GM21786 (cell line): Measurements from ENCODE around the gene JAKMIP2.

Source experiments
- ATAC-seq: cut with Tn5 transposase; IDR thresholded peaks from one replicate; pipeline ENCODE4 v1.9.1; 2021; ENCODE audit not compliant: unreplicated experiment

Gene JAKMIP2

DNA sequence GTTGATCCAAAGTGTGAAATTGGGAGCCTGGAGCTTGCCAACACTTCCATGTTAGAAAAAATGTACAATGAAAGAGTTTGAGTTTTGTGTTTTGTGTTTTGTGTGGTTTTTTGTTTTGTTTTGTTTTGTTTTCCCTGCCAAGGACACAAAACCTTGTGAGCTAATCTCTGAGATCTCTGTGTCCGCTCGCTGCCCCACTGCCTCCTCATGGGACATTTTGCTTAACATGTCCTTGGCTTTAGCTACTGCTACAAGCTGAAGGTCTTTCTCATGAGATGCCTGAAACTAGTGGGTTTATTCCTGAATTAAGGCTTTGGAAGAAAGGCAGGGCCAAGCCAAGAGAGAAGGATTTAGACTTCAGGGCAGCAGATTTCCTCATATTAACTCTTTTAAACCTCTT is 7.3 kb upstream of the JAKMIP2 start:
- no peak for ATAC-seq

DNA sequence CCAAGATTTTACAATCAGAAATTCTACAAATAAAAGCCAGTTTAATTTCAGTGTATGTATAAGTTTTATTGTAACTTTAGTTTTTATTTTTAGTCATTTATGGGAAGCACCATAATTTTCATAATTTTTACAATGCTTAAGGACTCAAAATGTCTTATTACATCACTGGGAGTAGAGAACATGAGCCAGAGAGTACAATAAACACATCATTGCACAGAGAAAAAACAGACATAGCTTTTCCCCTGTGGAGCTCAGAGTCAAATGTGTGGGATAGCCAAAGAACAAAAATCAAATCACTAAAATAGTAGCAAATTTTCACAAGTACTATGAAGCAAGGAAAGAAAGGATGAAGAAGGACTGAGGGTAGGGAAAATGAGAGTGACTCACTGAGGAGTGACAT is 5.5 kb upstream of the JAKMIP2 start:
- ATAC-seq = no peak

DNA sequence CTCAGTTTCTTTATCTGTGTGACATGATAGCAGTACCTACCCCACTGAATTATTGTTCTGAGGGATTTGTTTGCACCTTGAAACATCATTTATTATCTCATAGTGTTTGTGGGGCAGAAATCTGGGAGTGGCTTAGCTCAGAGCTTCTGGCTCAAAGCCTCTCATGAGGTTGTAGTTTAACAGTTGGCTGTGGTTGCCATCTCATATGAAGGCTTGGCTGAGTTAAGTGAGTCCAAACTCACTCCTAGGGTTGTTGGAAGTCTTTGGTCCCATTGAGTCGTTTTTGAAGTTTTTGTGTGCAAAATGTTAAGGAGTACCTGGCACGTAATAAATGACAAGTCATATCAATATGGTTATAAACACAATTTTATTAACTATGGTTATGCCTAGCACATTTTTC is 3.6 kb upstream of the JAKMIP2 start:
- no peak for ATAC-seq

DNA sequence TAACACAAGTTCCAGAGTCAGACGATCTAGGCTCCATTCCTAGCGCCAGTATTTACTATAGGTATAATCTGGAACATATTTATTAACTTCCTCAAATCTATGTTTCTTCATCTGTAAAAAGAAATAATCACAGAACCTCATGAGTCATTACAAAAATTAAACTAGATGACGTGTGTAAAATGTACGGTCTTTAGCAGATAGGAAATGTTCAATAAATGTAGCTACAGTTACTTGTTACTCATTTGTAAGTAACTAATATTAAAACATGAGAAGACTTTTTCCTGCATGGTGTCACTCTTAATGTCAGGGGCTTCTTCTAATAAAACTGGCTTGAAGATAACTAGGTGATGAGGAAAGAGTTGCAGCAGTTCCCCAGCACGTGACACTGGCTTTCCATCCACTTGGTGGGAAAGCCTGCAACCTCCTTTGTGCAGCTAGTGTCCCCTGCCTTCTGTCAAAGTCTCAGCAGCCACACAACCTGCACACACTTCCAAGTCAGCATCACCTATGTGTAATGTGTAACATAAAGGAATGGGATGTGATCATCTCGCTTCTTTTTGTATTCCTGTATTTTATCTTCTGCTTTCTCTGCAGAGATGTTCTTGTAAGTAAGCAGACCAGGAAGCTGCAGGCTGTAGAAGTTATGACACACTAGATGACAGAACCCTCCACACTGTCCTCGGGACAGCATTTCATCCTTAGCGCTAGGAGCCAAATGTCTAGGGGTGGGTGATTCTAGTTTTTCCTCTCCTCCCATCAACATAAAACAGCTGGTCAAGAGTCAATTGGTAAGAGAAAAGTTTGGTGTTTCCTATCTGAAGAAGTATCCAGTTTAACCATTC is 1.8 kb upstream of the JAKMIP2 start:
- ATAC-seq = no peak

DNA sequence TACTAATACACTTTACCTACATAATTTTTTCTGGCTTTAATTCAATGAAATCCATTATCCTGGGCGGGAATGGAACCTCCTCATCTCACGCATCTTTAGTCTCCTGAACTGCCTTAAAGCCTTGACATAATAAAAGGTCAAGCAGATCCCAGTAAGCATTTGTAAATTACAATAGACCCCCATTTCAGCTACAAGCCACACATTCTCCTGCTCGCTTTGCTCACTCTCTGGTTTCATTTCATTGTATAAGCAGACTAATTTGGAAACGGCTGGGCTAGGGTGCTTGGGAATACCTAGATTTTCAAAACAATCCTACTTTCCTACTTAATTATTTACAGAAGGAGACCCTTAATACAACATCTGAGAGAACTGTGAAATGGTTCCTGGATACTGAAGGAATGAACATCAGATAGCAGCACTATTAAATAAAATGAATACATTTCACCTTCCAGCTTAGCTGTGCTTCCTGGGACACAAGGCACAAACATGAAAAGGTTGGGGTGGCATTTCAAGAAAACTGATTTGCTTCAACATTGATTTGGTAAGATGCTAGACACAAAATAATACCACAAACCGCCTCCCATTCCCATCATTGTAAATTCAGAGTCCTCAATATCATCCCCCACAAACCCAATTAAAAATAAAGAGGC is 1.5 kb downstream of the JAKMIP2 start:
- no peak for ATAC-seq

DNA sequence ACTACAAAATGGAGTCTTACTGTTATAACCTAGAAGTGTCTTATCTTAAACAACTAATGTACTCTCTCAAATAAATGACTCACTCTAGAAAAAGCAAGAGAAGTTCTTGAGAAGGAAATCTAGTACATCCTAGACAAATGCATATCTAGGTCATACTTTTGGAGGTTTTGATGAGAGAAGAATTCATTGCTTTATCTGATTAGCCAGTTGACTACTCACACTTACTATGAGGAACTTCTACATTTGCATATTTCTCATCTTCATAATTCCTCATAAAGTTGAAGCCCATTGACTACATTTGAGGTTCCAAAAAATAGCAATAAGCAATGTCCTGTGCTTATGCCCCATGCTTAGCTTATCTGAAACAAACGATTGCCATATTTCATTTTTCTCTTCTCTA is 2.8 kb downstream of the JAKMIP2 start:
- ATAC-seq = no peak

DNA sequence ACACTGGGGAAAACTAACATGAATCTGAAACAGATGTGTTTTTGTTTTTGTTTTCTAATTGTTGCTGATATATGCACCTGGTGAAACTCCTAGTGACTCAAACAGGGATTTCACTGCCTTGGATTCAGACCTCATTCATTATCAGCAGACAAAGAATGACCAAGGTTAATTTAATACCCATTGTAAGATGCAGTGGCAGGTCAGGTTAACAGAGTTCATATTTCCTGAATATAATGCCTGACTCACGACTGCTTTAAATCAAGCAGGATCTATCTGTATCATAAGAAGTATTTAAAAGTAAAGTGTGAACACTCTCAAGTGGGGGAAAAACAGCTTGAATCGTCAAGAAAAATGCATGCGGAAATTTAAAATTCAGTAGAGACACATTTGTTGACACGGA is 5.5 kb downstream of the JAKMIP2 start:
- no peak for ATAC-seq

DNA sequence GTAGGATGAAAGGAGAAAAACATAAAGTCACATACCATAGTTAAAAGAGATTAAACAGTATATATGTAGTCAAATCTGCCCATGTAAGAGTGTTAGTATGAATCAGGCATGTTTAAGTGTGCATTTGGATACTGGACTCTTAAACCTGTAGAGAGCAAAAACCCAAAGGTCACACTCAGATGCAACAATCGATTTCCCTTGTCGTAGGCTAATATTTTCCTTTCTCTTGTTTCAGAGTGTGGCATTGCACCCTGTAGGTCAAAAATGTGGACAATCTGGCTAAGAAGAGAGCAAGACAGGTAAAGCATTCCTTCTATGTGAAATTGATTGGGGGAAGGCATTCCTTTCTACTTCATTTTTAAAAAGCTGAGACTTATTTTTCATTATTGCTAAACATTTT is 8.9 kb downstream of the JAKMIP2 start:
- ATAC-seq = no peak

DNA sequence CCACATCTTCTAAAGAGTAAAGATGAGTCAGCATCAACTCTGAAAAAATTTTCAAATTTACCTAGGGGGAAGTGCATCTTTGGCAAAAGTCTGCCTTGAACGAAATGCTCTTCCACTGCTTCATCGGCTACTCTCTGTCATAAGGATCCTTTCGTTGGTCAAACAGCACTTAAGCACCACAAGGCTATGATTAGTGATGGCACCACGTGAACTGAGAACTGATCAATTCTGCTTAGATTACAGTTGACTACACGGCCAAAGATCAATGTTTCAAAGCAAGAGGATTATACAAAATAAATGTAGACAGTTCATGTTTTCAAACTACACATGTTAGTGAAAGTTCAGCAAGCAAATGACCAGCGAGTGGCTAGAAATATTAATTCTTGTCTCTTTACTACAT is 9.4 kb downstream of the JAKMIP2 start:
- no peak for ATAC-seq

DNA sequence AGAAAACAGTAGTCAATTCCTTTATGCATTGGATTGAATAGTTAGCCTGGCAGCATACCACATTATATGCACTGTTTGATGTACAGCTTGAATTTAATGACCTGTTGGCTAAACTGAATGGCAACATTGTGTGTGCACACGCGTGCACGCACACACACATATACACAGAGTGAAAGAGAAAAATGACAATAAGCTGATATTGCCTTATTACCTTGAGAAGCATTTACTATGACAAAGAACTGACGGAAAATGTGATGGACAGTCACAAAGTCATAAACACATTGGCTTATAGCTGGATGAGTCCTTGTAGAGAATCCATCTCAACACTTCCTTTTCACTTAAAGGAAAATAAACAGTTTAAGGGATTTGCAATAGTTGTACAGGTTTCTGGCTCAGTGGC is 15.5 kb downstream of the JAKMIP2 start:
- no peak for ATAC-seq

DNA sequence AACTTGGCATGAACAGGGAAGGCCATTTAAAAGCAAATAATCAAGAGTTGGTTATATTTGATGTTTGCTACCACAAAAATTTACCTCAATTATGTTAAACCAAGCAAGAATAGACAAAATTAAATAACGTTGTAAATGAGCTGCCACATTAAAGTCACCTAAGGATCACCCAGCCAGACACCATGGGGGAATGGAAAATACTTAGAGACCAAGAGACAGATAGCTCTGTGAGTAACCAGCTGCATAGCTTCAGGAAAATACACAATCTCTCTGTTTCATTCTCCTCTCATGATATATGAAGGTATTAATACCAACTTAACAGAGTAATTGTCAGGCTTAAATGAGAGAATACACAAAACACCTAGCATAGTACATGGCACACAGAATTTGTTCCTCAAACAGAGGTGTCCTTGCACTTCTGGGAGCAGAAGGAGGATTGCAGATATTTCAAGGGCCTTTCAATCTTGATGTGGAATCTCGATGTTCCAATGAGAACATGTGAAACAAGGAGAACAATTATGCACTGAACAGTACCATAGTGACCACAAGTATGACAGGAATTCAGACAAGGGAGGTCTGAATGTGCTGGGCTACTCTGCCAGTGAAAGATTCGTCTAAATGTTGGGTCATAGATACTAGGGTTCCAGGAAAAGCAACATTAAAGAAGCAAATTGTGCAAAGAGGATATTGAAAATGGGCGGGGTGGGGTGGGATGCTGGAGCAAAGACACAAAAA is 18.6 kb downstream of the JAKMIP2 start:
- no peak for ATAC-seq

DNA sequence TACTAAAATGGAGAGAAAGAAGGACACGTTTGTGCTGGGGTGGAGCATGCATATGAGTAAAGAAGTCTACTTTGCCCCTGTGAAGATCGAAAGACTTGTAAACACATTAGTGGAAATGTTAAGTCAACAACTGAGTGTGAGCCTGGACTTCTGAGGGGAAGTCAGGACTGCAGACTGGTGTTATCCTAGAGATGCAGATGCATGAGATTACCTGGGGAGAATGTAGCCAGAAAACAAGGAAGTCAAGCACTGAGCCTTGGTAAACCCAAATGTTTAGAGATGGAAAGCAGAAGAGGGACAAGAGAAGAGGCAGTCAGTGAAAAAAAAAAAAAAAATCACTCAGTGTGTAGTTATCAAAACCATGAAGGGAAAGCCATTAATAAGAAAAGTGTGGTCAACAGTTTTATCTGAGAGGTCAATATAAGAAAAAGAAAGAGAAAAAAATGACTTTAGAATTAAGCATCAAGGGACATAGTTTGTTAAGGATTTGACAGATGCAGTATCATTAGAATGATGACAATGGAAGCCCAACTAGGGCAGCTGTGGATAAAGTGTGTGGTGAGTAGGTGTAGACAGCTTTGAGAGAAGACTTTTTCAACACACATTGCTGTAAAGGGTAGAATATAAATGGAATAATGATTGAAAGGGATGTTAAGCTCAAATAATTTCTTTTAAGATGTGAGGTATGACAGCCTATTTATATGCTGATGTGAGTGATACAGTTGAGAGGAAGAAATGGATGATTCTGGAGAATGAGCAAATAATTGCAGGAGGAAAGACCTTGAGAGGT is 22.2 kb downstream of the JAKMIP2 start:
- no peak for ATAC-seq

DNA sequence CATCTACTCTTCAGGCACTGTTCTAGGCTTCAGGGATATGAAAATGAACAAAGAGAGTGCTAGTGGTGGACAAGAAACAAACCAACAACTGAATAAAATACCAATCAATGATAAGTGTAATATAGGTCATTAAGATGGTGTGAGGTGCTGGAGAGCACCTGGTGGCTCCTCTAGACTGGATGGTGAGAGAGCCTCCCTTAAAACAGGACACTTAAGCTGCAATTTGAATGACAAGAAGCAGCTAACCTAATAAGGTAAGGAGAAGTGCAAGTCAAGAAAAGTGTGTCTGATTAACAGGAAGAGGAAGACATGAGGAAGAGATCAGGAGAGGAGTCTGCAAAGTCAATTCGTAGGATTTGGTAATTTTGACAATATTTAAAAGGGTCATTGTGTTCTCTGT is 23.1 kb downstream of the JAKMIP2 start:
- no peak for ATAC-seq

DNA sequence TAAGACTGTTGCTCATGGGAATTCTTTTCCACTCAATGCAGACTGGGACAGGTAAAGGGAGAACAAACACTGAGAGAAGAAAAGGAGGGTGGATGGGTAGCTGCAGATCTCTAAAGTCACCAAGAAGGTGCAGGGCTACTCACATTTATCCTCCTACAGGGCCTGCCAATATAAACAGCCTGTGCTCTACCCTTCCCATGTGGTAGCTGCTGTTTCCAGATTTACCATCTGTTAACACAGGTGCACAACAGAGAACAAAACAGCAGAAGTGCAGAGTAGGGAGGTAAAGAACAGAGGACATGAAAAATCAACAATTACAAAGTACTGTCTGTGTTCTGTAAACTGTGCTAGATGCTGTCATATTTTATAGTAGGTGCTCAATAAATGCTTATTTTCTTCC is 26.0 kb downstream of the JAKMIP2 start:
- no peak for ATAC-seq

DNA sequence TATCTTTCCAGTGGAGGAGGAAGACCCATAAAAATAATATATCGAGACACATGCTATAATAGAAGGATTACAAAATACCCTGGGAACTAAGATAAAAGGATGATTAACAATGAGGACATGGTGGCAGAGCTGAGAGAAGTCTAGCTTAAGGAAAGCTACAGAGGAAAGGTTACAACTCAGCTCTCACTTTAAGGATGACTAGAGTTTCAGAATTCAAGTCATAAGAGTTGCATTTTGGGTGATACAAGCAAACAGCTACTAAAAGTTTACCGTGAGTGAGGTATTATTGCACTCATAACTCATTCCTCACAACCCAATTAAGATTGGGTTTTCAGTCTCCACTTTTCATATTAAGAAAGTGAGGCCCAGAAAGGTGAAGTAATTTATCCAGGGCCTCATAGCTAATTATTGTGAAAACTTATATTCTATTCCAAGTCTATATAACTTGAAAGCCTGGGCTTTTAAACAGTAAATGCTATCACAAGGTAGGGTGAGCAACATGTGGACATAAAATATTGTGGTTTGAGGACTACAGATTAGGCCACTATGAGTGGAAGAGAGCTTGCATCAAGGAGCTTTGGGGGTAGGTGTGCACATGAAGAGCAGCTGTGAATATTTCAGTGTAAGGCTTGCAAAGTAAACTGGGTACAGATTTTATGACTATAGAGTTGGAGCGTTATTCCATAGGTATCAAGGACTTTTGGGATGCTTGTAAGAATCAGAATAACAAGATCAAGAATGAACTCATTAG is 28.0 kb downstream of the JAKMIP2 start:
- no peak for ATAC-seq

DNA sequence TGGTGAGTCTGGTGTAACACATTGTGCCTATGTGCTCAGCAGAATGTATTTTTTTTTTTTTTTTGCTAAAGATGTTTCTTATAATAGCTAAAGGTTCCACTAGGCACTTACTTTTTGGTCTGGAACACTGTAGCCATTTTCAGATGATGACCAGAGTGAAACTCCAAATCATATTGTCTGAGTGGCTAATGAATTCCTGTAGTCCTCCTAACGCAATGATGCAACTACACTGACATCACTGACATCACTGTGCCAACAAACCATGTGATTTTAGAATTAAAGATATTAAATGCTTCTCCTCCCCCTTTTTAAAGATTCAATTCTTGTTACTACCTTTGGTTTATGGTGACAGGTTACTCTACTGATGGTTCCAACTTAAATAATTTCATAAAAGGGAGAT is 28.8 kb downstream of the JAKMIP2 start:
- ATAC-seq = no peak

DNA sequence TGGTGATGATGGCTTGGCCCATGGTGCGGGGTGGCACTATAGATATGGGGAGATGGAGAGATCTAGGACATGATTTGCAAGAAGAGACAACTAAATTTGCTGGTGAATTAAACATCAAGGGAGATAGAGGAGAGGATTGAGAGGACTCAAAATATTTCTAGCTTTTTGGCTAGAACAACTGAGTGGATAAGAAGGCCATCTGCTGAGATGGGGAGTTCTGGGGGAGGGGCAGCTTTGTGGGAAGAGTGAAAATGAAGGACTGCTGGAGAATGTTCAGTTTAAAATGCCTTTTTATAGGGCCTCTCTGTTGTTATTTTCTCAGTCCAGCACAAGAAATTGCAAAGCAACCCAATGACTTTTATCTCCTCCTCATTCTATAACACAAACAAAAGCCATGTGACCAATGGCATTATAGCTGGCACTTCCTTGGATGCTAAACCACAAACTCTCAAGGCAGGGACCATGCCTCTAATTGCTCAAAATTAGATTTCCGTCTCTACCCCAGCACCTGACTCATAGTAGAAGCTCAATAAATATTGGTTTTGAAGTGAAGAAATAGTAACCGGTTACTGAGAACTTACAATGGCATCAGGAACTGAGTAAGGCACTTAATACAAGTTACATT is 29.8 kb downstream of the JAKMIP2 start:
- ATAC-seq = no peak

DNA sequence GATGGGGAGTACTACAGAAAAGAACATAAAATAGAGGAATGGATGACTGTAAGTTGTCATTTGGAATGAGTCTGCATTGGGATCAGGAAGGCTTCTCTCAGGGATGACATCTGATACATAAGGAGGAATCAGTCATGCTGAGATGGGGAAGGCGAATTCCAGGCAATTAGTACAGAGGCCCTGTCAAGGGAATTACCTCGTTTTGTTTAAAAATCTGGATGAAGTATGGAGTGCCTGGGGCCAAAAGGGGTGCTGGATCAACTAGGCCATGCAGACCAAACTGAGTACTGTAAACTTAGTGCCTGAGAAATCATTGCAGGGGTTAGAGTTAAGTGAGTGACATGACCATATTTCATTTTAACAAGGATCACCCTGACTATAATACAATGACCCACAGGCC is 30.5 kb downstream of the JAKMIP2 start:
- no peak for ATAC-seq

DNA sequence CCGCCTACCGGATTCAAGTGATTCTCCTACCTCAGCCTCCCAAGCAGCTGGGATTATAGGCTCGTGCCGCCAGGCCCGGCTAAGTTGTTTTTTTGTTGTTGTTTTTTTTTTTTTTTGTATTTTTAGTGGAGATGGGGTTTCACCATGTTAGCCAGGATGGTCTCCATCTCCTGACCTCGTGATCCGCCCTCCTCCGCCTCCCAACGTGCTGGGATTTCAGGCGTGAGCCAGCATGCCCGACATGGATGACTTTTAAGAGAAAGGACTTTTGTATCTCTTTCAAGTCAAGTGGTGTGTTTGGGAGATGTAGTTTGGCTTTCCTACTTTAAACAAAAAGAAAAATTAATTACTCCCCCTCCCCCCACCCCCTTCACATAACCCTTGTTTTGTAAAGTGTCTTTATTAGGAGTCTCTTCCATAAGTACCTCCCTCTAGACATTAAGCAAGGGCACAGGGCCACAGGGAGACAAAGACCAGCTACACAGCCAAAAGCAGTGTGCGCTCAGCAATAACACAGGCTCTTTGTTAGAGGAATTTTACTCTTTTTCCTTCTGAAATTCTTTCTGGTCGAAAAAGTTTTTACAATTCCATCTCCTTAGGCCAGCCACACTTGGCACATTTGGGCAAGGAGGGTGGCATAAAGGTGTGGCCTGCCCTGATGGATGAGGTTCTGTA is 31.2 kb downstream of the JAKMIP2 start:
- no peak for ATAC-seq

DNA sequence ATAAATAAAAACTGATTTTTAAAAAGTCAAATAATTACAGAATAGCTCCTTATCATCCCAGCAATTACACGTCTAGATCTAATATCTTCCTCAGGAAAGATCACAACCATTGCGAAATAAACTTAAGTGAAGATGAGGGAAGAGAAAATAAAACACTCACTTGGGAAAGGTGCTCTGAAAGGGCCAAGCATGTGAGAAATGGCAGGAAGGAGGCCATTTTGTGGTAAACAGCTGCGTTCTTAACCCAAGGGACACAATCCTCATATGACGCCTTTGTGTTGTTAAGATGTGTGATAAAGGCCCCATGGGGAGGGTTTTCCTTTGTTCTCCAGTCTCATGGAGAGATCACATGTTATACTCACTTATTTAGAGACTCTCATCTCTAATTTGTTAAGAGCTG is 32.5 kb downstream of the JAKMIP2 start:
- no peak for ATAC-seq
